Renal pelvis (tissue), 4 donors: ENCODE results near the gene FGF14. TPM values are rescaled to one million over a fixed set of nuclear protein-coding genes. Genes with fewer than 3 reads are reported as not detected.

Source experiments
- DNase-seq: peaks from one replicate; pipeline ENCODE4 v3.0.0-alpha.2; 2013
- polyA plus RNA-seq, 3 donors: library from polyadenylated mRNA; unstranded; fragments of 120-200 nt; gene quantifications; one replicate each; pipeline ENCODE4 v1.2.1, GENCODE V29; 2013; ENCODE audit not compliant: insufficient read length in 3 of 3

Gene FGF14
- polyA plus RNA-seq, 3 donors, result 0.55 to 0.94 (median 0.76) TPM

- DNase-seq, result no peak
Observed at GRCh38 chr13:101925731-101926130, 476.1 kb downstream of the FGF14 start.

GRCh38 chr13:101919541-101920181 is 482.2 kb downstream of the FGF14 start:
- DNase-seq, result peak; percentile 65

GRCh38 chr13:101917833-101918661 is 483.8 kb downstream of the FGF14 start:
- no peak for DNase-seq

GRCh38 chr13:101917475-101917810 is 484.4 kb downstream of the FGF14 start:
- no peak for DNase-seq

- no peak for DNase-seq
Observed at GRCh38 chr13:101916775-101917474, 484.9 kb downstream of the FGF14 start.

GRCh38 chr13:101916108-101916774 is 485.6 kb downstream of the FGF14 start:
- peak; percentile 44 for DNase-seq

- no peak for DNase-seq
Observed at GRCh38 chr13:101915755-101916107, 486.1 kb downstream of the FGF14 start.

GRCh38 chr13:101915331-101915730 is 486.5 kb downstream of the FGF14 start:
- no peak for DNase-seq

- DNase-seq, result no peak
Observed at GRCh38 chr13:101911752-101912151, 490.1 kb downstream of the FGF14 start.

GRCh38 chr13:101903890-101904289 is 498.0 kb downstream of the FGF14 start:
- DNase-seq, result no peak

- DNase-seq, result no peak
Observed at GRCh38 chr13:101898676-101899075, 503.2 kb downstream of the FGF14 start.

GRCh38 chr13:101896541-101896940 is 505.3 kb downstream of the FGF14 start:
- DNase-seq, result no peak

GRCh38 chr13:101893021-101893420 is 508.8 kb downstream of the FGF14 start:
- no peak for DNase-seq

- DNase-seq, result no peak
Observed at GRCh38 chr13:101892296-101892695, 509.6 kb downstream of the FGF14 start.

- DNase-seq, result no peak
Observed at GRCh38 chr13:101881593-101881992, 520.3 kb downstream of the FGF14 start.

GRCh38 chr13:101880581-101880980 is 521.3 kb downstream of the FGF14 start:
- DNase-seq, result no peak

GRCh38 chr13:101876951-101877350 is 524.9 kb downstream of the FGF14 start:
- no peak for DNase-seq

- no peak for DNase-seq
Observed at GRCh38 chr13:101875717-101876393, 526.0 kb downstream of the FGF14 start.

- DNase-seq, result no peak
Observed at GRCh38 chr13:101875091-101875490, 526.8 kb downstream of the FGF14 start.

GRCh38 chr13:101869553-101869952 is 532.3 kb downstream of the FGF14 start:
- no peak for DNase-seq

GRCh38 chr13:101868585-101869469 is 533.0 kb downstream of the FGF14 start:
- no peak for DNase-seq
